ENCODE measurements around the gene GOLM1.

GRCh38 chr9:85995599-85995998, 103.8 kb downstream of the GOLM1 start:
- TF ChIP-seq, protein P1, sequence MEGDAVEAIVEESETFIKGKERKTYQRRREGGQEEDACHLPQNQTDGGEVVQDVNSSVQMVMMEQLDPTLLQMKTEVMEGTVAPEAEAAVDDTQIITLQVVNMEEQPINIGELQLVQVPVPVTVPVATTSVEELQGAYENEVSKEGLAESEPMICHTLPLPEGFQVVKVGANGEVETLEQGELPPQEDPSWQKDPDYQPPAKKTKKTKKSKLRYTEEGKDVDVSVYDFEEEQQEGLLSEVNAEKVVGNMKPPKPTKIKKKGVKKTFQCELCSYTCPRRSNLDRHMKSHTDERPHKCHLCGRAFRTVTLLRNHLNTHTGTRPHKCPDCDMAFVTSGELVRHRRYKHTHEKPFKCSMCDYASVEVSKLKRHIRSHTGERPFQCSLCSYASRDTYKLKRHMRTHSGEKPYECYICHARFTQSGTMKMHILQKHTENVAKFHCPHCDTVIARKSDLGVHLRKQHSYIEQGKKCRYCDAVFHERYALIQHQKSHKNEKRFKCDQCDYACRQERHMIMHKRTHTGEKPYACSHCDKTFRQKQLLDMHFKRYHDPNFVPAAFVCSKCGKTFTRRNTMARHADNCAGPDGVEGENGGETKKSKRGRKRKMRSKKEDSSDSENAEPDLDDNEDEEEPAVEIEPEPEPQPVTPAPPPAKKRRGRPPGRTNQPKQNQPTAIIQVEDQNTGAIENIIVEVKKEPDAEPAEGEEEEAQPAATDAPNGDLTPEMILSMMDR (conservative IDR thresholded peaks at IDR 0.05 in 1 of 2, IDR thresholded peaks at IDR 0.05 in 1 of 2; ENCODE audit: extremely low read depth in 1 of 2, insufficient read depth in 1 of 2, low read depth in 1 of 2, low read length in 2 of 2), result no peak
- TF ChIP-seq EZH2 (IDR thresholded peaks at IDR 0.05; ENCODE audit: borderline replicate concordance, low read length), result no peak

All from mammary epithelial cell (primary cell).